AG04449 (cell line): ENCODE data around the gene REV3L.

Experiments used
- CTCF ChIA-PET: fragments of 350-600 bp; formaldehyde crosslinking; extraction: SDS; loops from one replicate; lab custom pipeline; 2021; ENCODE audit warnings: antibody characterized with exemption; lab: Yijun Ruan, JAX
- POLR2A ChIA-PET: fragments of 400-600, 350-600 bp; formaldehyde crosslinking; extraction: SDS; loops from one replicate; lab custom pipeline; 2020; ENCODE audit warnings: antibody characterized with exemption, inconsistent platforms; lab: Yijun Ruan, JAX
- DNase-seq: peaks from one replicate; pipeline ENCODE4 v3.0.0-alpha.2; 2010; ENCODE audit warnings: low read depth, low spot score
- H3K4me3 ChIP-seq: 2 replicates; pipeline ENCODE4 v1.5.1; 2011; ENCODE audit warnings: low read depth, mild to moderate bottlenecking, control low read depth, low read length
- CTCF ChIP-seq: IDR thresholded peaks from one replicate; pipeline ENCODE4 v1.5.1; 2011; ENCODE audit warnings: mild to moderate bottlenecking, moderate library complexity, low read length, control low read depth, inconsistent platforms; ENCODE audit not compliant: insufficient read depth; ENCODE audit errors: missing control alignments

REV3L gene

GRCh38 chr6:111482188-111482958, 645 bp downstream of the REV3L start:
- H3K4me3 ChIP-seq: peak overlapping the region; percentile 81
- CTCF ChIA-PET: interaction anchor here (0.6 kb wide), 1 partner anchor 88 kb away, joined by 5 read pairs; no protein-coding TSS in a partner anchor
- POLR2A ChIA-PET: interaction anchor here (0.6 to 1.5 kb wide), 3 partner anchors 109 to 164 kb away, joined by 3 to 8 read pairs (median 5); no protein-coding TSS in a partner anchor
- DNase-seq: no peak
- no peak for TF ChIP-seq CTCF

GRCh38 chr6:111481836-111482187, 1.2 kb downstream of the REV3L start:
- no peak for DNase-seq
- no peak for TF ChIP-seq CTCF
- peak overlapping the region; percentile 81 for H3K4me3 ChIP-seq
- ChIA-PET CTCF (interaction anchor here (0.9 to 1.2 kb wide), 2 partner anchors 88 to 223 kb away, joined by 3 read pairs; a partner anchor contains a TSS), POLR2A (no interaction called here)

GRCh38 chr6:111480988-111481822, 1.8 kb downstream of the REV3L start:
- POLR2A ChIA-PET: interaction anchor here (0.5 kb wide), 1 partner anchor 192 kb away, joined by 3 read pairs; no protein-coding TSS in a partner anchor
- peak overlapping the region; percentile 81 for H3K4me3 ChIP-seq
- CTCF ChIA-PET: interaction anchor here (0.9 to 1.2 kb wide), 2 partner anchors 88 to 222 kb away, joined by 3 read pairs; a partner anchor contains a TSS
- no peak for TF ChIP-seq CTCF
- no peak for DNase-seq

GRCh38 chr6:111478749-111479148, 4.3 kb downstream of the REV3L start:
- DNase-seq: no peak
- ChIA-PET CTCF (interaction anchor here (0.7 to 1.9 kb wide), 21 partner anchors 9 to 566 kb away, joined by 3 to 15 read pairs (median 3); partner anchors contain the start of gene TRAF3IP2), POLR2A (interaction anchor here (1.3 kb wide), 1 partner anchor 220 kb away, joined by 3 read pairs; a partner anchor contains a TSS)
- H3K4me3 ChIP-seq: no peak overlapping the region
- TF ChIP-seq CTCF: peak; percentile 41

- no peak overlapping the region for H3K4me3 ChIP-seq
- no peak for DNase-seq
- CTCF ChIA-PET: interaction anchor here (0.7 to 1.9 kb wide), 18 partner anchors 8 to 565 kb away, joined by 3 to 15 read pairs (median 4); partner anchors contain the start of gene TRAF3IP2
- TF ChIP-seq CTCF: no peak
- POLR2A ChIA-PET: interaction anchor here (0.6 to 1.3 kb wide), 2 partner anchors 112 to 219 kb away, joined by 3 read pairs; a partner anchor contains a TSS
Observed at GRCh38 chr6:111478064-111478476, 4.9 kb downstream of the REV3L start.
